Measurements from ENCODE around the gene EIF4A2.
"Not testable (repeated sequence)": the region's sequence is repeated elsewhere in the genome, so short reads cannot be mapped to it uniquely, and the experiment has no call there.

The EIF4A2 gene

DNA sequence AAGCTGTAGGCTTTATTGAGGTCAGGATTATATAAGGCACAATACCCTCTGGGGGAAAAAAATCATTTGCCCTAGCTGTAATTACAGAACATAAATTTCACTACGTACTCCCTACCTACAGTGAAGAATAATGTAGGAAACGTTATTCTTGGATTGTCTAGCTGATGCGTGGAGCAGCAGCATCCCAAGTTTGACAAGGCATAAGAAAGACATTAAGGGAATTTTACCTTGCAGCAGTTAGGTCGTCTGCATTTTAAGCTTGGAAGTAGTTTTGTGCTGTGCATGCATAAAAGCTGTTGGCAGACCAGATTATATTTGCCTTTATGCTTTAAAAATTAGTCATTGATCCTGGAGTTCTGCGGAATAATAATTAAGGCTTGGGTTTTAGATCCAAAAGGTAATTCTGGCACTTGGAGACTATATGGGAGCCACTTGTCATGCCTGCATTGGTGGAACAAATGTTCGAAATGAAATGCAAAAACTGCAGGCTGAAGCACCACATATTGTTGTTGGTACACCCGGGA lies 2.2 kb downstream of the EIF4A2 start:
- FAIRE-seq, result no peak

GRCh38 chr3:186786922-186787321 lies 3.5 kb downstream of the EIF4A2 start:
- no peak for FAIRE-seq

GRCh38 chr3:186787642-186788481 lies 4.5 kb downstream of the EIF4A2 start:
- FAIRE-seq, result no peak

- no peak for FAIRE-seq
These were observed 5.3 kb downstream of the EIF4A2 start for GRCh38 chr3:186788482-186789370.

- FAIRE-seq, result no peak
These were observed 6.3 kb downstream of the EIF4A2 start for GRCh38 chr3:186789554-186790260.

DNA sequence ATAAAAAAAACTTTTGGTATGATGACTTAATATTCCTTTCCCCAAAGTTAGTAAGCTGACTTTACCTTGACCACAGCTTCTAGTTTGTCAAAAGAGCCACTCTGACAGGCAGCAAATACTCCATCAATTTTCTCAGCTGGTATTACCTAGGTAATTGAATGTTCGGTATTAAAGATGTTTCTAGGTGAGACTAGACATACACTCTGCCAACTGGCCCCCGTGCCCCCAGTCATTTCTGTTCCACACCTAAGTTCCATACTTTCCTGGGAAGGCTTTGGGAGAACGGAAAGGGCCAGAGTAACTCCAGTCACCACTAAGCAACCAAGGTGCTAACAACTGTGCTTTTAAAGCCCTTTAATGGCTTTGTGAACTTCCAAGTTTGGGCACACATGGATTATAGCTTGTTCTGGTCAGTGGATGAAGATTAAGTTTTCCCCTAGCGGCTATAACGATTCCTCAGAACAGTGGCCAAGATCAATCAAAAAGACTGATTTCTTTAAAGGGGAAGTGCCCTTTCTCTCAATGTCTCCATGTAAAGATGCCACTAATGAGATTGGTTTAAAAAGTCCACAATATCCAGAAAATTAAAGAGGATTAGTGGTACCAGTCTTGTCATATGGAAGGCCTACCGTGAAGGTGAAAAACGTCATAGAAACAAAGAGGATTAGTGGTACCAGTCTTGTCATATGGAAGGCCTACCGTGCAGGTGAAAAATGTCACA lies 7.0 kb downstream of the EIF4A2 start:
- peak; percentile 95 for FAIRE-seq

GRCh38 chr3:186798239-186798874 lies 15.0 kb downstream of the EIF4A2 start:
- FAIRE-seq, result no peak

DNA sequence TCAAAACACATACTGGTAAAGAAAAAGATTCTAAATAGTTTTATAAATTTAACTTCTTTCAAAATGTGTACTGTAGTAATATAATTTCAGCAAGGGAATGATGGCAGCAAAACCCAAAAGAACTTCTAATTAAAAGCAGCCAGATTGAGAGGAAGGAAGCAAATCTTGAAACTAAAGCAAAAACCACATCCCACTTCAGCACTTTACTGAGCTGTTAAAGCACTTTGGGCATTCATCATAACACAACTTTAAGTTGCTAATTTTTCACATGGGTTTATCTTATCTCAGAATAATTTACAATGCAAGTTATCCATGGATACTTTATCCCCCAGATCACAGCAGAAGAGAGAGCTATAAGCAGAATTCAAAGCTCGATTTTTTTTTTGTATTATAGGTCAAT lies 16.9 kb downstream of the EIF4A2 start:
- FAIRE-seq, result no peak

GRCh38 chr3:186802701-186803100 lies 19.3 kb downstream of the EIF4A2 start:
- no peak for FAIRE-seq

- FAIRE-seq, result not testable (repeated sequence)
These were observed 20.1 kb downstream of the EIF4A2 start for GRCh38 chr3:186803447-186803846.

DNA sequence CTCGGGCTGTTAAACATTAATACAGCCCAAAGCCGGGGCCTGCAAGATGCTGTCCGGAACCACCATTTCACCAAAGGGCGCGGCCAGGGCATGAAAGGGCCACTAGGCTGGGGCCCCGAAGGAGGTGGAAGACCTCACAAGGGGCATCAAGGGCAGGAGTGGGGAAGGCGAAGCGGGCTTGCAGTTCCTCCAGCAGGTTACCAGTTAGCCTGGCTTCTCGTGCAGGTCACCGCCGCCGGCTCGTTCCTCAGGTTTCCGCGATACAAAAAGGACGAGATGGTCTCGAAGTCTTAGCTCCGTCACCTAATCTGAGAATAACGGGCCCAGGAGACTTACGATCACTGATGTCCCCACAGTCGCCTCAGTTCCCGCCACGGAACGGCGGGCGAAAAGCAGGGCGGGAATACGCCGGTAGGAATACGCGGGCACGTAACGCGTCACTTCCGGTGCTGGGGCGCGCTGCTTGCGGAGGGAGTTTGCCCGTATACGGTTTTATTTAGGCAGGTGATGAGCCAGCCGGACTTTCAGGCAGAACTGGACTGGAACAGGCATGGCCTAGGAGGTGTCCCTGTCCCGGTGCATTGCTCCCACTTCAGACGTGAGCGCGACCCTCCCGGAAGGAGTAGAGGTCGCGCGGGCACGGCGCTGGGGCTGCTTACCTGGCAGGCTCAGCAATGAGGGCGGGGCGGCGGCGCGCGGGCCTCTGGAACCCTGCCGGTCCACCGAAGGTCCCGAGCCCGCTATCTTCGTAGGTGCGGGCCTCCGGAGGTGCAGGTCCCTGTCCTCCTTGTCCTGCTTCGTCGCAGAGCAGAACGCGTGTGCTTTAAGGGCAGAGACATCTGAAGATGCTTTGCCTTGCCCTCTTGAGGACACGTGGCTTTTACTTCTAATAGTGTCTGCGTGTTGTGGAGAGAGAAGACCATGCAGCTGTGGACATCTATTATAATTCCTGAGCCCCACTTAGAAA lies 23.0 kb downstream of the EIF4A2 start, which contains the start of gene RFC4:
Gene RFC4 (minus strand): TSS at position 394 of the 967 bp plus-strand sequence. CDS start 1,769 bp downstream, outside the sequence.
- FAIRE-seq, result no peak

- FAIRE-seq, result no peak
These were observed 23.9 kb downstream of the EIF4A2 start for GRCh38 chr3:186807231-186807630.

DNA sequence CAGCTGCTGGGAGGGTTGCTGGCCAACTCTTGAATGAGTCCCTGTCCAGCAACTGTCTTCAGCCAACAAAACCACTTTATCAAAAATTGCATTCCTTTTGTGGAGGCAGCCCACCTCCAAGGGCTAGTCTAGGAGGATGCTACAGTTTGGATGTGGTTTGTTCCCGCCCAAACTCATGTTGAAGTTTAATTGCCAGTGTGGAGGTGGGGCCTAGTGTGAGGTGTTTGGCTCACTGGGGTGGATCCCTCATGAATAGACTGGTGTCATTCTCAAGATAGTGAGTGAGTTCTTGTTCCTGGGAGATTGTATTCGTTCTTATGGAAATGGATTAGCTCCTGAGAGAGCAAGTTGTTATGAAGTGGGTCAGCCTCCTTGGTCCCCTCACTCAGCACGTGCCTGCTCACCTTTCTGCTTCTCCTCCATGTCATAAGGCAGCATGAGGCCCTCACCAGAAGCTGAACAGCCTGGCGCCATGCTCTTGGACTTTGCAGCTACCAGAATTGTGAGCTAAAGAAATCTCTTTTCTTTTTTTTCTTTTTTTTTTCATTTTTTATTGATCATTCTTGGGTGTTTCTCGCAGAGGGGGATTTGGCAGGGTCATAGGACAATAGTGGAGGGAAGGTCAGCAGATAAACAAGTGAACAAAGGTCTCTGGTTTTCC lies 27.1 kb downstream of the EIF4A2 start:
- FAIRE-seq, result no peak

DNA sequence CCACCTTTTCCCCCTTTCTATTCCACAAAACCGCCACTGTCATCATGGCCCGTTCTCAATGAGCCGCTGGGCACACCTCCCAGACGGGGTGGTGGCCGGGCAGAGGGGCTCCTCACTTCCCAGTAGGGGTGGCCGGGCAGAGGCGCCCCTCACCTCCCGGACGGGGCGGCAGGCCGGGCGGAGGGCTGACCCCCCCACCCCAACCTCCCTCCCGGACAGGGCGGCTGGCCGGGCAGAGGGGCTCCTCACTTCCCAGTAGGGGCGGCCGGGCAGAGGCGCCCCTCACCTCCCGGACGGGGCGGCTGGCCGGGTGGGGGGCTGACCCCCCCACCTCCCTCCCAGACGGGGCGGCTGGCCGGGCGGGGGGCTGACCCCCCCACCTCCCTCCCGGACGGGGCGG lies 27.9 kb downstream of the EIF4A2 start:
- FAIRE-seq, result not testable (repeated sequence)

GRCh38 chr3:186814100-186814499 lies 30.7 kb downstream of the EIF4A2 start:
- no peak for FAIRE-seq

DNA sequence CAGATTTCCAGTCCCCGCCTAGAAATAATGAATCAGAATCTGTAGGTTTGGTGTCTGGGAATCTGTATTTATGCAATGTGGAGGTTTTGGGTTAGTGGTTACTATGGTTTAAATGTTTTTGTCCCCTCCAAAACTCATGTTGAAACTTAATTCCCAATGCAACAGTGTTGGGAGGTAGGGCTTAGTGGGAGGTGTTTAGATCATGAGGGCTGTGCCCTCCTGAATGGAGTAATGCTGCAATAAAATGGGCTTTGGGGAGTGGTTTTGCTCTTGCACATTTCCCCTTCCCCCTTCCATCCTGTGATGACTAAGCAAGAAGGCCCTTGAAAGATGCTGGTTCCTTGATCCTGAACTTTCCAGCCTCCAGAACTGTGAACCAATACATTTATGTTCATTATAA lies 32.1 kb downstream of the EIF4A2 start:
- no peak for FAIRE-seq

DNA sequence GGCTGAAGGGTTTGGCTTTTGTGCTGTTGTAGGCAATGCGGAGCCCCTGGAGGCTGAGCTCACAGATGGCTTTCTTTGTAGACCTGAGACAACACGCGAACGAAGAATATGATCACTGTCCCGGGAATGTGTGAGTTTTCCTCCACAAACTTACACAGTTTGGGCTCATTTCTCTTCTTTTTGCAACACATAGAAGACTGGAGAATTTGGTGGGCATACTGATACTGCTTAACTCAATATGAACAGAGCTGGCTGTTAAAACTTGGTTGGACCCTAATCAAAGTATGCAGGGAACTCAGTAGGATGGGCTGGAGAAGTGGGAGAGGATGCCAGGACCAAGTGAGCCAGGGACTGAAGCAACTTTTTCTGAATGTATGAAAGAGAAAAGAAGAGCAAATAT lies 35.1 kb downstream of the EIF4A2 start:
- FAIRE-seq, result no peak

- no peak for FAIRE-seq
These were observed 35.6 kb downstream of the EIF4A2 start for GRCh38 chr3:186818956-186819355.

Data from TTC549 (cell line).